ENCODE results near the gene KCNQ2.

The KCNQ2 gene

GRCh38 chr20:63369724-63370617, 102.5 kb downstream of the KCNQ2 start:
- Histone ChIP-seq H3K27me3 (ENCODE audit: low read length) (no peaks in the 10 kb centered on the region), H3K9me3 (ENCODE audit: insufficient read depth, low read length) (no peaks in the 10 kb centered on the region), H4K20me1 (ENCODE audit: low read depth, low read length) (no peaks in the 10 kb centered on the region), H3K79me2 (ENCODE audit: insufficient read depth, low read length) (no peaks in the 10 kb centered on the region), H3K27ac (ENCODE audit: low read depth, low read length) (no peak overlapping the region), H3K4me3 (ENCODE audit: insufficient read depth, low read length, poor library complexity, severe bottlenecking) (no peak overlapping the region), H3K9me2 (replicated peaks; ENCODE audit: insufficient read depth, low read length) (no peaks in the 10 kb centered on the region), H3K9ac (ENCODE audit: low read length) (no peak overlapping the region), H3K36me3 (ENCODE audit: low read length) (no peaks in the 10 kb centered on the region), H2AFZ (ENCODE audit: low read depth, low read length, severe bottlenecking) (no peak overlapping the region), H3K4me2 (ENCODE audit: low read depth, low read length, poor library complexity, severe bottlenecking) (no peak overlapping the region), H3F3A (ENCODE audit: insufficient read depth) (no peaks in the 10 kb centered on the region)
- TF ChIP-seq EZH2phosphoT487 (conservative IDR thresholded peaks at IDR 0.05; ENCODE audit: low read length): no peak
- TF ChIP-seq CTCF (IDR thresholded peaks at IDR 0.05; ENCODE audit: insufficient read depth, low read length, poor library complexity, severe bottlenecking): no peak

GRCh38 chr20:63369024-63369530, 103.4 kb downstream of the KCNQ2 start:
- H3K27me3 ChIP-seq (ENCODE audit: low read length): no peaks in the 10 kb centered on the region
- H4K20me1 ChIP-seq (ENCODE audit: low read depth, low read length): no peaks in the 10 kb centered on the region
- TF ChIP-seq CTCF (IDR thresholded peaks at IDR 0.05; ENCODE audit: insufficient read depth, low read length, poor library complexity, severe bottlenecking): no peak
- no peak for TF ChIP-seq EZH2phosphoT487 (conservative IDR thresholded peaks at IDR 0.05; ENCODE audit: low read length)

DNA sequence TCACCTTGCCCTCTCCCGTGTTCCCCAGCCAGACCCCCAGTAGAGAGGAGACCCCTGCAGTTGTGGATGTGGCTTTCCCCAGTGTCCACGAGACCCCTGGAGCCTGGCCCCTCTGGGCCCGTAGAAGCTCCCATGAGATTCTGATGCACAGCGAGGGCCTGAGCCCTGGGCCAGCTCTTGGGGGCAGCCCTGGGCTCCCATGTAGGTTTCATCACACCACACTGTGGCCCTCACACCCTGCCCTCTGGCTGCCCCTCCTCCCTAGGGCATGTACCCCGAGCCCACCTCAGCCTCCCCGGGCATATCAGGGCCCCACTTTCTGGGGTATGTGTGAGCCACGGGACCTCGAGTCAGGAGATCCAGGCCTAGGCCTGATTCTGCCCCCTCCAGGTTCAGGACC, 104.3 kb downstream of the KCNQ2 start:
- H3K27me3 ChIP-seq (ENCODE audit: low read length): no peaks in the 10 kb centered on the region
- H3F3A ChIP-seq (ENCODE audit: insufficient read depth): no peaks in the 10 kb centered on the region
- H3K9me2 ChIP-seq (replicated peaks; ENCODE audit: insufficient read depth, low read length): no peaks in the 10 kb centered on the region
- H3K9ac ChIP-seq (ENCODE audit: low read length): no peak overlapping the region
- H3K4me2 ChIP-seq (ENCODE audit: low read depth, low read length, poor library complexity, severe bottlenecking): no peak overlapping the region
- H3K79me2 ChIP-seq (ENCODE audit: insufficient read depth, low read length): no peaks in the 10 kb centered on the region
- H4K20me1 ChIP-seq (ENCODE audit: low read depth, low read length): no peaks in the 10 kb centered on the region
- TF ChIP-seq EZH2phosphoT487 (conservative IDR thresholded peaks at IDR 0.05; ENCODE audit: low read length): no peak
- TF ChIP-seq CTCF (IDR thresholded peaks at IDR 0.05; ENCODE audit: insufficient read depth, low read length, poor library complexity, severe bottlenecking): no peak
- H3K27ac ChIP-seq (ENCODE audit: low read depth, low read length): no peak overlapping the region
- H3K36me3 ChIP-seq (ENCODE audit: low read length): no peaks in the 10 kb centered on the region
- no peak overlapping the region for H2AFZ ChIP-seq (ENCODE audit: low read depth, low read length, severe bottlenecking)
- no peaks in the 10 kb centered on the region for H3K9me3 ChIP-seq (ENCODE audit: insufficient read depth, low read length)
- no peak overlapping the region for H3K4me3 ChIP-seq (ENCODE audit: insufficient read depth, low read length, poor library complexity, severe bottlenecking)

More at GRCh38 chr20:63369024-63369530, 103.4 kb downstream of the KCNQ2 start:
- H3K4me3 ChIP-seq (ENCODE audit: insufficient read depth, low read length, poor library complexity, severe bottlenecking): no peak overlapping the region
- H3K79me2 ChIP-seq (ENCODE audit: insufficient read depth, low read length): no peaks in the 10 kb centered on the region
- H3K9ac ChIP-seq (ENCODE audit: low read length): no peak overlapping the region
- no peaks in the 10 kb centered on the region for H3K9me2 ChIP-seq (replicated peaks; ENCODE audit: insufficient read depth, low read length)
- H3K36me3 ChIP-seq (ENCODE audit: low read length): no peaks in the 10 kb centered on the region
- no peaks in the 10 kb centered on the region for H3K9me3 ChIP-seq (ENCODE audit: insufficient read depth, low read length)
- H3F3A ChIP-seq (ENCODE audit: insufficient read depth): no peaks in the 10 kb centered on the region
- H3K27ac ChIP-seq (ENCODE audit: low read depth, low read length): no peak overlapping the region
- no peak overlapping the region for H3K4me2 ChIP-seq (ENCODE audit: low read depth, low read length, poor library complexity, severe bottlenecking)
- no peak overlapping the region for H2AFZ ChIP-seq (ENCODE audit: low read depth, low read length, severe bottlenecking)

Data from SU-DHL-6 (cell line).